Measurements from ENCODE around the gene FAM193B.

DNA sequence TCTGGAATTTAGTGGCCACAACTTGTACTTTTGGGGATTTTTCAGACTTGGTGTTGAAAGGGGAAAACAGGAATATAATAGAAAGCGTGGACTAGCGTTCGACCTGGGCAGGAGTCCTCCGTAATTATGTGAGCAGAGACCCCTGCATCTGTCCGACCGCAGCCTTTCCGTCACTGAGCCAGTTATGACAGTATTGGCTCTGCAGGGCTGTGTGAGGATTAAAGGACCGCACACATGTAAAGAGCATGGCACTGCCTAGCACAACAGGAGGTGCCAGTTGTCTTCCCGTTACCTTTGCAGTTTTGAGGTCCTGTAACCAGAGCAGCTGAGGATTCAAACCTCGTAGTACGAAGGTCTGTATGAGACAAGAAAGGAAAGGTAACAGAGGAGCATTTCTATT lies 46.8 kb upstream of the FAM193B start:
- no peak for TF ChIP-seq POLR2A (IDR thresholded peaks at IDR 0.05; ENCODE audit: low read length)
- TF ChIP-seq GATA1 (IDR thresholded peaks at IDR 0.05; ENCODE audit: low read depth, low read length): no peak

Data from erythroblast (primary cell).